ENCODE results near the gene NOMO2.
"Not testable (repeated sequence)": the region's sequence is repeated elsewhere in the genome, so short reads cannot be mapped to it uniquely, and the experiment has no call there.

NOMO2 gene

DNA sequence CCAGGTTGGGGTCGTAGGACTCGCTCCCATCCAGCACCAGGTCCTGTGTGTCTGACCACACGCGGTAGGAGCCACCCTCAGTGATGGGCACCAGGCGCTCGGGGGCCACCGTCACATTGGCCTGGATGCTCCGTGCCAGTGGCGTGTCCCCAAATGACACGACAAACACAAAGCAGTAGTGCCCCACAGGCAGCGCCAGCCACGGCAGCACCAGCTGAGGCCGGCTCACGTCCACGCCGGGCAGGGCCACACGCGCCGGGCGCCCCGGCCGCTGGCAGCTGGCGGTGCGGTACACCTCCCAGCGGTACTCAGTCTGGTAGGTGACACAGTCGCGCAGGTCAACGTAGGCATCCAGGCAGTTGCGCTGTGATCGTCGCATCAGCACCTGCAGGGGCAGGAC is 177.0 kb downstream of the NOMO2 start:
- in situ Hi-C loops (cut with MboI; ENCODE audit: low pct_unique_long_range_greater_than_20kb, low sequenced_read_pairs); DNase-seq: not testable (repeated sequence)

DNA sequence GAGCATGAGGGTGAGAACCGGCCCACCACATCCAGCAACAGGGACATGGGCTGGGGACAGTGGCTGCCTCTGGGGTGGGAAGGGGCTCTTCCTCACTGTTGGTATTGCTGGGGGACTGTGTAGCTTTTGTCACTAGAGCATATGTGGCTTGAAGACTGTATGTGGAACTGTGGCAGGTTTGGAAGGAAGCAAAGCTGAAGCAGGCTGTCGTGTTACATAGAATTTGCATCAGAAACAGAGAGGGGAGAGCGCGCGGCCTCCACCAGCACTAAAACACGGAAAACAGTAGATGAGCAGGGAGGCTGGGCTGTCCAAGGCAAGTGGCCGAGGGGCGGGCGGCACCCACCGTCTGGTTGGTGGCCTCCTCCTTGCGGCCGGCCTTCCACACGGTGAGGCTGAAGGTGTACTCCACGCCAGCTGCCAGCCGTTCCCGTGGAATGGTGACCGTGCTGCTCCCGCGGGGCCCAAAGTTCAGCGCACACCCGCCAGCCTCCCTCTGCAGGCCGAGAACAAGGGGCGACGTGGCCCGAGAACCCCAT is 177.7 kb downstream of the NOMO2 start:
- DNase-seq; in situ Hi-C loops (cut with MboI; ENCODE audit: low pct_unique_long_range_greater_than_20kb, low sequenced_read_pairs): not testable (repeated sequence)

DNA sequence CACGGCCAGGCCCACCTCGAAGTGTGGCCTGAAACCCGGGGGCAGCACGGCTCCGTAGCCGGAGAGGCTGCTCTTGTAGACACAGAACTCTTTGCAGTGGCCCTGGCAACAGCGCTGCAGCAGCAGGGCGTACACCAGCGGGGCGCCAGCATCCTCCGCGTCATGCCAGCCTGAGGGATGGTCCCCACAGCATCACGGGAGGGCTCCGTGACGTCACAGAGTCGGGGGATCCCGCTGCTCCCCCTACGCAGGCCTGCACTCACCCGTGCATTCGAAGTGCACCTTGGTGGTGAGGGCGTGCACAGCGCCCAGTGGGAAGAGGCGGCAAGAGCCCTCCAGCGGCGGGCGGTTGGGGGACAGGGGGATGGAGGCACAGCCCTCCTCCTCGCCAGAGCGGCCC is 179.2 kb downstream of the NOMO2 start:
- DNase-seq; in situ Hi-C loops (cut with MboI; ENCODE audit: low pct_unique_long_range_greater_than_20kb, low sequenced_read_pairs): not testable (repeated sequence)

Measured in KBM-7 (cell line).